Heart left ventricle (tissue), 13 donors: ENCODE results near the gene PTBP1.

Experiments used
- CTCF ChIP-seq, 12 donors: fragments of 200-600 bp; sonication (generic) in 4 of 12; IDR thresholded peaks; one replicate each; pipeline versions ENCODE4 v1.5.0 to v1.8.0; 2018 to 2022; ENCODE audit warnings: antibody characterized with exemption in 12 of 12, mild to moderate bottlenecking in 5 of 12
- POLR2A ChIP-seq, 2 donors: fragments of 450-650 bp; IDR thresholded peaks; one replicate each; pipeline ENCODE4 v1.6.1; 2017; ENCODE audit warnings: antibody characterized with exemption in 2 of 2, mild to moderate bottlenecking in 2 of 2, moderate library complexity in 2 of 2
- donor health status: ischemic (EF 13 %, LVEDD 7.1; RV severe dilation, severe dysfunction).
- donor health status: DM: no; HTN: yes; CAD: no.
- donor health status: DM: no; HTN: no; CAD: no.
- donor health status: ischemic (EF 25% LVEDD 6.9; RV normal size, moderate dysfunction).
- donor health status: ischemic (EF 25% LVEDD 5.7; RV mildly dilated, moderate dysfunction).
- donor health status: ischemic (EF 35%, LVEDD 5.7; RV mildly dilated, moderate dysfunction).
- donor health status: nonischemic (EF 11% LVEDD 7.7; RV severe dilation, severe dysfunction).
- donor health status: DM: yes; HTN: yes; CAD: no.
- donor health status: PGD.
- donor health status: ischemic (EF 29% LVEDD 5.4; RV normal size, mild dysfunction).
- donor health status: nonischemic (EF 23%, LVEDD 6.1; RV moderate dilation, normal function).

- TF ChIP-seq CTCF (IDR thresholded peaks at IDR 0.05) (no peak), POLR2A (IDR thresholded peaks at IDR 0.05) (no peak)
Observed at GRCh38 chr19:802498-803098, 5.3 kb downstream of the PTBP1 start.
